Mesendoderm (in vitro differentiated cells): ENCODE data around the gene BCAS4.

Source experiments
- DNase-seq: peaks from one replicate; pipeline ENCODE4 v3.0.0; 2013
- H2AK5ac ChIP-seq: 2 replicates; pipeline ENCODE4 v1.6.1; 2013; ENCODE audit warnings: low read length, inconsistent platforms
- H2BK120ac ChIP-seq: 2 replicates; pipeline ENCODE4 v1.6.1; 2013; ENCODE audit warnings: low read depth, mild to moderate bottlenecking, low read length, moderate library complexity, mixed read lengths
- H2BK15ac ChIP-seq: replicated peaks from 2 replicates; pipeline ENCODE4 v1.6.1; 2013; ENCODE audit warnings: low read depth, mild to moderate bottlenecking, moderate library complexity
- H2BK5ac ChIP-seq: 2 replicates; pipeline ENCODE4 v1.6.1; 2013; ENCODE audit warnings: low read length, inconsistent platforms
- H3K18ac ChIP-seq: 2 replicates; pipeline ENCODE4 v1.6.1; 2013; ENCODE audit warnings: mild to moderate bottlenecking, low read length, mixed read lengths
- H3K23ac ChIP-seq: one replicate; pipeline ENCODE4 v1.6.1; 2013; ENCODE audit warnings: low read length
- H3K27ac ChIP-seq: 2 replicates; pipeline ENCODE4 v1.5.1; 2013; ENCODE audit warnings: low read depth, mild to moderate bottlenecking, inconsistent platforms, low read length, moderate library complexity
- H3K27me3 ChIP-seq: 2 replicates; pipeline ENCODE4 v1.6.1; 2013; ENCODE audit warnings: low read length, control low read depth, mild to moderate bottlenecking, inconsistent platforms; ENCODE audit not compliant: insufficient read depth, poor library complexity
- H3K36me3 ChIP-seq: 2 replicates; pipeline ENCODE4 v1.6.1; 2013; ENCODE audit warnings: low read length, inconsistent platforms; ENCODE audit not compliant: control insufficient read depth, insufficient read depth
- H3K4ac ChIP-seq: one replicate; pipeline ENCODE4 v1.6.1; 2013; ENCODE audit warnings: low read depth, mild to moderate bottlenecking, low read length, moderate library complexity
- H3K4me1 ChIP-seq: 2 replicates; pipeline ENCODE4 v1.6.1; 2013; ENCODE audit warnings: low read depth, low read length, inconsistent platforms; ENCODE audit not compliant: control insufficient read depth
- H3K4me2 ChIP-seq: 2 replicates; pipeline ENCODE4 v1.6.1; 2013; ENCODE audit warnings: low read length
- H3K4me3 ChIP-seq: 2 replicates; pipeline ENCODE4 v1.5.1; 2013; ENCODE audit warnings: mild to moderate bottlenecking, low read length
- H3K56ac ChIP-seq: one replicate; pipeline ENCODE4 v1.6.1; 2013; ENCODE audit warnings: low read length
- H3K79me1 ChIP-seq: 2 replicates; pipeline ENCODE4 v1.6.1; 2013; ENCODE audit warnings: low read length, inconsistent platforms
- H3K79me2 ChIP-seq: 2 replicates; pipeline ENCODE4 v1.6.1; 2013; ENCODE audit warnings: mild to moderate bottlenecking, low read length; ENCODE audit not compliant: control insufficient read depth, insufficient read depth
- H3K9ac ChIP-seq: 2 replicates; pipeline ENCODE4 v1.6.1; 2013; ENCODE audit warnings: low read length, inconsistent platforms
- H4K5ac ChIP-seq: one replicate; pipeline ENCODE4 v1.6.1; 2013; ENCODE audit warnings: low read length
- H4K8ac ChIP-seq: one replicate; pipeline ENCODE4 v1.6.1; 2013; ENCODE audit warnings: low read depth, mild to moderate bottlenecking, control low read depth, low read length, moderate library complexity
- WGBS: extraction: QIAGEN DNeasy Blood & Tissue Kit; methylation state at CpG from one replicate; pipeline ENCODE4 v1.1.7; 2013; ENCODE audit warnings: low lambda C conversion rate, missing lambda C conversion rate; ENCODE audit not compliant: insufficient coverage; ENCODE audit errors: extremely low coverage; 5-methylcytosine and 5-hydroxymethylcytosine counted together

Gene BCAS4

DNA sequence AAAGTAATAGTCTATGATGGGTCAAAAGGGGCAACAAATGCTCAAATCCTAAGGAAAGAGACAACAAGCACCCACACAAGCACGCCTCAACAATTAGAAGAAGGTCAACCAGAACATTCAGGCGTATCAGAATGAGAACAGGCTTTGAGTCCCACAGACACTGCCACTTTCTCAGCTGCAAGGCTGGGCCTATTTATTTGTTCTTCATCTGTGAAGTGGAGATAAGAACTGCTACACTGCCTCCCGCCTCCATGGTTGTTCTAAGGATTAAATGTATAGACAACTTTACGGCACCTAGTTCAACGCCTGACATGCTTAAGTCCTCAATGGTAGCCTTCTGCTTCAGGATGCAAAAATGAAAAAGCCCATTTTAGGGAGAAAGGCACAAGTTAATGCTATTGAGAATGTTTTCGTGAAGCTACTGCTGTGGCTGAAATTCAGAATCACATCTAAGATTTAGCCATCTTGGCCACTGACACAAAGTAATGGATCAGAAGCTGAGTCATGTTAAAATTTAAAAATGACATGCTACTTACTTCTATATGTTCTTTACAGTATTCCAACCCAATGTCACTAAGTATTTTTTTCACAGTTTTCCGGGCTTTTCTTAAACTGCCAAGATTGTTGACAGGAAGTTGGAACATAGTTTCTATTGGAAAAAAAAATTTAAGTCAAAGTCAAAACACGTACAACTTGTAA lies 108.6 kb downstream of the BCAS4 start:
- Histone ChIP-seq H3K4me1 (no peaks in the 10 kb centered on the region), H2AK5ac (no peak overlapping the region), H4K5ac (no peak overlapping the region), H3K27me3 (no peaks in the 10 kb centered on the region), H3K4ac (no peak overlapping the region), H3K79me1 (peaks cover 10% of the 10 kb centered on the region), H4K8ac (no peak overlapping the region), H3K4me3 (no peak overlapping the region), H2BK5ac (no peak overlapping the region), H2BK120ac (no peak overlapping the region), H3K56ac (no peak overlapping the region), H3K79me2 (peaks cover 69% of the 10 kb centered on the region), H3K36me3 (peaks cover 6% of the 10 kb centered on the region), H3K18ac (no peak overlapping the region), H3K27ac (no peak overlapping the region), H3K23ac (no peak overlapping the region), H3K9ac (no peak overlapping the region), H2BK15ac (no peak overlapping the region), H3K4me2 (no peak overlapping the region)
- WGBS, result no CpG with 5 or more reads among the region's 8 CpGs
- DNase-seq, result no peak

- Histone ChIP-seq H4K8ac (no peak overlapping the region), H3K4me2 (no peak overlapping the region), H3K18ac (no peak overlapping the region), H3K27ac (no peak overlapping the region), H3K79me1 (peaks cover 9% of the 10 kb centered on the region), H2BK5ac (no peak overlapping the region), H3K4me3 (no peak overlapping the region), H4K5ac (no peak overlapping the region), H3K36me3 (peaks cover 5% of the 10 kb centered on the region), H3K9ac (no peak overlapping the region), H2BK120ac (no peak overlapping the region), H2AK5ac (no peak overlapping the region), H3K79me2 (peaks cover 74% of the 10 kb centered on the region), H2BK15ac (no peak overlapping the region), H3K4me1 (no peaks in the 10 kb centered on the region), H3K23ac (no peak overlapping the region), H3K4ac (no peak overlapping the region), H3K27me3 (no peaks in the 10 kb centered on the region), H3K56ac (no peak overlapping the region)
- WGBS, result no CpG with 5 or more reads among the region's 6 CpGs
- DNase-seq, result no peak
These were observed 109.3 kb downstream of the BCAS4 start for GRCh38 chr20:50904067-50904570.

GRCh38 chr20:50909413-50909812 lies 114.6 kb downstream of the BCAS4 start:
- Histone ChIP-seq H3K4me2 (no peak overlapping the region), H3K79me2 (peaks cover 86% of the 10 kb centered on the region), H4K5ac (no peak overlapping the region), H3K56ac (no peak overlapping the region), H3K27me3 (no peaks in the 10 kb centered on the region), H3K4ac (no peak overlapping the region), H3K36me3 (no peaks in the 10 kb centered on the region), H4K8ac (no peak overlapping the region), H2BK15ac (no peak overlapping the region), H2BK120ac (no peak overlapping the region), H3K79me1 (peaks cover 5% of the 10 kb centered on the region), H2AK5ac (no peak overlapping the region), H3K23ac (no peak overlapping the region), H3K4me3 (no peak overlapping the region), H3K4me1 (peaks cover 3% of the 10 kb centered on the region), H3K27ac (no peak overlapping the region), H3K18ac (no peak overlapping the region), H3K9ac (no peak overlapping the region), H2BK5ac (no peak overlapping the region)
- DNase-seq, result no peak
- no CpG with 5 or more reads among the region's 3 CpGs for WGBS

GRCh38 chr20:50911030-50911429 lies 116.2 kb downstream of the BCAS4 start:
- no CpG with 5 or more reads among the region's 3 CpGs for WGBS
- H3K4me2 ChIP-seq, result no peak overlapping the region
- peaks cover 3% of the 10 kb centered on the region for H3K4me1 ChIP-seq
- no peak for DNase-seq
- H2BK15ac ChIP-seq, result no peak overlapping the region
- H3K4ac ChIP-seq, result no peak overlapping the region
- H2AK5ac ChIP-seq, result no peak overlapping the region
- H3K79me2 ChIP-seq, result peaks cover 89% of the 10 kb centered on the region
- H3K27ac ChIP-seq, result no peak overlapping the region
- no peak overlapping the region for H3K18ac ChIP-seq
- H3K36me3 ChIP-seq, result peaks cover 2% of the 10 kb centered on the region
- H2BK120ac ChIP-seq, result no peak overlapping the region
- no peak overlapping the region for H3K4me3 ChIP-seq
- H3K56ac ChIP-seq, result no peak overlapping the region
- no peaks in the 10 kb centered on the region for H3K27me3 ChIP-seq
- H3K23ac ChIP-seq, result no peak overlapping the region
- H4K8ac ChIP-seq, result no peak overlapping the region
- H3K9ac ChIP-seq, result no peak overlapping the region
- H3K79me1 ChIP-seq, result peaks cover 6% of the 10 kb centered on the region
- no peak overlapping the region for H2BK5ac ChIP-seq
- no peak overlapping the region for H4K5ac ChIP-seq

GRCh38 chr20:50911716-50912115 lies 116.9 kb downstream of the BCAS4 start:
- H3K56ac ChIP-seq, result no peak overlapping the region

More at GRCh38 chr20:50911716-50912115, 116.9 kb downstream of the BCAS4 start:
- Histone ChIP-seq H4K8ac (no peak overlapping the region), H2BK15ac (no peak overlapping the region), H3K79me1 (peaks cover 6% of the 10 kb centered on the region), H3K23ac (no peak overlapping the region), H3K4me1 (peaks cover 3% of the 10 kb centered on the region), H4K5ac (no peak overlapping the region), H3K4me3 (no peak overlapping the region), H3K36me3 (peaks cover 2% of the 10 kb centered on the region), H3K27me3 (no peaks in the 10 kb centered on the region), H3K9ac (no peak overlapping the region), H3K4ac (no peak overlapping the region), H3K18ac (no peak overlapping the region), H3K79me2 (peaks cover 89% of the 10 kb centered on the region), H2BK5ac (no peak overlapping the region), H2BK120ac (no peak overlapping the region), H3K4me2 (no peak overlapping the region), H3K27ac (no peak overlapping the region), H2AK5ac (no peak overlapping the region)
- no CpG with 5 or more reads among the region's 1 CpG for WGBS
- DNase-seq, result no peak
